ENCODE measurements around the gene LHFPL6.

The LHFPL6 gene

DNA sequence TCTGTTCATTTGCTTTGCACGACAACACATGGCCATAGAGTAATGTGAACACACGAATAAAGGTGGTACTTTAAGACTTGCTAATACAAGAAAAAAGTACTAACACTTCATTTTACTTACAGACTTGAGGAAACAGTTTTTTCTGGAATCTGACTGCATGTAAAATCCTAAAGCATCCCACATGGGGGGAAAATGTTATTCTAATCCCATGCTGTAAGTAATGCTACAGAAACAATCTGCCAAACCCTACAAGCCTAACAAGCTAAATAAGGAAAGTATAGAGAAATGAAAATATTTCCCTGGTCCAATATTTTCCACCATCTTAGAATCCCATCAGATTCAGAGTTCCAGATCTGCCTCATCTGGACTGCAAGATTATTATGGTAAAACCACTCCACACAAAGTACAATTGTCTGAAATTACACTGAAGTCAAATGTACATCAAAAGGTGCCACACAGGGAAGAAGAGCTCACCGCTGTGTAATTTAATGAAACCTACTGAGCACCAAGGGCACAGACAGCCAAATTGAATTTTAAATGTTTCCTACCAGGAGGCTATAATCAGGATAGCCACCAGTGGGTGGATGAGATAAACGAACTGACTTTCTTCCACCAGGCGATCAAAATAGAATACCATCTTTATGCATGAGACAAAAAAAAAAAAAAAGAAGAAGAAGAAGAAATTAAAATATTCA is 22.0 kb downstream of the LHFPL6 start:
- TF ChIP-seq ZNF274 (IDR thresholded peaks at IDR 0.05; ENCODE audit: low read depth, low read length): no peak
- H3K4me3 ChIP-seq (ENCODE audit: low read length): no peak overlapping the region

DNA sequence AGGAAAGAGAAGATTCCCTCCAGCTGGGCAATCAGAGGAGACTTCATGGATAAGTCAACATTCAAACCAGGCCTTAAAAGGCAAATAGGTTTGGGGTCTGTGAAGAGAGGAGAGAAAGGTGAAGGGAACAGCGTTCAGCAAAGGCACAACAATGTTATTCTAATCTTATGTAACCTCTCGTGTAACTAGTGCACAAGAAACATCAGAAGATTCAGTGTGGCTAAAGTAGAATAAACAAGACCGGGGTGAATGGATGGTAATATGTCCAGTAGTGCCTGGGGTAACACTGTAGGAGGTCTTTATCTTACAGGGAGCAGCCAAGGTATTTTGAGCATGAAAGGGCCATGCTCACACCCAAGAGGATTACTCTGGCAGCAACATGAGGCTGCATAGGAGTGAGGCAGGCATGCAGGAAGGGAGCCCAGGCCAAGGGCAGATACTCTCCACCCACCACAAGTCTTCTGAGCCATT is 24.1 kb downstream of the LHFPL6 start:
- TF ChIP-seq ZNF274 (IDR thresholded peaks at IDR 0.05; ENCODE audit: low read depth, low read length): no peak
- H3K4me3 ChIP-seq (ENCODE audit: low read length): no peak overlapping the region

DNA sequence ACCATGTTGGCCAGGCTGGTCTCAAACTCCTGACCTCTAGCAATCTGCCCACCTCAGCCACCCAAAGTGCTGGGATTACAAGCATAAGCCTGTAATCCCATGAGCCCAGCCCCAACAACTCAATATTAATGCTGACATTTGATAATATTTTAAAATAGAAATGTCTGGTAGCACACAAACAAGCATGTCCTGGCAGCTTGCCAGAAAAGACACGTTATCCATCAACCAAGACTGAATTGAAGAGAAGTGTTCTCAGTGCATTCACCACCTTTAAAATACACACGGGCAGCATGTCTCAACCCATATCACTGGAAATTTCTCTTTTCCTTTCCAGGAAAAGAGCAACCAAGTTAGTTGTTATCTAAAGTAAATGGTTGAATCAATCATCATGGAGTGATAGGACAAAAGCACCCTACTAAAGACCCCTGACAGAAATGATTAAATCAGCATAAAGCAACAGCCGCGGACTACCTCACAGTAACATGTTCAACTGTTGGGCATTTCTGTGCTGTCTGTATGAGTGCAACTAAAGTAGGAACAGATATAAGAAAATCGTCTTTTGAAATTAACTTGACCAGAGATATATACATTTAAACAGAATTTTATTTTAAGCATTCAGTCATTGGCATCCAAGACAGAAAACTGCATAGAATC is 25.0 kb downstream of the LHFPL6 start:
- no peak for TF ChIP-seq ZNF274 (IDR thresholded peaks at IDR 0.05; ENCODE audit: low read depth, low read length)
- no peak overlapping the region for H3K4me3 ChIP-seq (ENCODE audit: low read length)

DNA sequence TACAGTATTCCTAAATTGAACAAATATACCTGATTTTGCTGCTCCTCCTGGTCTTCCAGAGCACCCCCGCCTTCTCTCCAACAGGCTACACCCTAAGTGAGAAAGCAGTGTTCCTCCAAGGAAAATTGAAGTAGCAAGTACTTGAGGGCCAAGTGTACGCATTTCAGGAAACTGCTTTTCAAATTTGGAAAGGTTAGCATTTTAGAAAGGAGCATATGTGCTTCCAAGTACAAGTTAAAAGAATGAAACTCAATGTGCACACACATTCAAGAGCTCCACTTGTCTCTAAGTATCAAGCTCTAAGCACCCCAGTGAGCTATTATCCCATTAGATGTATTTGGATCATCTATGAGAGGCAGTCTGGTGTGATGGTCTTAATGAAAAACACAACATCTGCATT is 25.8 kb downstream of the LHFPL6 start:
- no peak overlapping the region for H3K4me3 ChIP-seq (ENCODE audit: low read length)
- no peak for TF ChIP-seq ZNF274 (IDR thresholded peaks at IDR 0.05; ENCODE audit: low read depth, low read length)

DNA sequence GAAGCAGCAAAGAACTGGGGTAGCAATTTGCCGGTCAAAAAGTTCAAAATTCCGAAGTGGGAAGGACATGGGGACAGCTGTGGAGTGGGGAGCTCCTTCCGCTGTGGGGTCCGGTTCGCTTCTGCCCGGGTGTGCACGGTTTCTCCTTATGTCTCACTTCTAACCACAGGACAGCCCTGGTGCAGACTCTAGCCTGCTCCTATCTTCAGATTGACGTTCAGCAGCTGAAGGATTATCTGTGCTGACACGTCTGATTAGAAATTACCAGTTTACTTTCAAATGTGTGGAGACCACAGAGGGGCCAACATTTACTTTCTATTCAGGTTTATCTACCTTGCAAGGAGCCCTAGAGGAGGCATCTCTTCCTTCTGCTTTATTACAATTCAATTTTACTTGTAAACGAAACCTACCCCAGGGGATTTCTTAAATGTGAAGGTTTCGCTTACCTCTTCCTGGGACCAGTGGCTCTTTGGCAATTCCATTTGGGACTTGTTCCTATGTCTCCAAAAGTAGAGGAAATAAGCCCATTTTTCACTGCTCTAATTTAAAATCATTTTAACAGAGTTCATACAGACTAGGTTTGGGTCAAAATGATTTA is 27.3 kb downstream of the LHFPL6 start:
- TF ChIP-seq ZNF274 (IDR thresholded peaks at IDR 0.05; ENCODE audit: low read depth, low read length): no peak
- H3K4me3 ChIP-seq (ENCODE audit: low read length): no peak overlapping the region

DNA sequence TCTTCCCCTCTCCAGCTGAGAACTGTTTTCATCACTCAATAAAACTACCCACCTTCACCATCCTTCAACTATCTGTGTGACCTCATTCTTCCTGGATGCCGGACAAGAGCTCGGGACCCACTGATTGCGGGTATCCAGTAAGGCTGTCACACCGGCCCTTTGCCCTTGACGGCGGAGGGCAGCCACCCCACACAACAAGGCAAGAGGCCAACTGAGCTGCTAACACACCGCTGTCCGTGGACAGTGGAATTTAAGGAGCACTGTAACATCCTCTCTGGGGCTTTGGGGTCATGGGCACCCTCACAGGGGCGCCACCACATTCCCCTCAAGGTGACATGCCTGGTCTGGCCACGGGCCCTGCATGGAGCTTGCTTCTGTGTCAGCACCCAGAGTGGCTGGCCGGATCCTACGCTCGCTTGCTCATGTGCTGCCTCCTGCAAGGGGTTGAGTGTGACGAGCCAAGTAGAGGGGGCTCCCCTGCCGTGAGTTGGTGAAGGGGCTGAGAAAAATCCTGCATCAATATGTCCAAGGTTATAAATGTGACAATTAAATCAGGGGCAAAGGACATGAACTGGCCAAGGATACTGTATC is 31.4 kb downstream of the LHFPL6 start:
- no peak overlapping the region for H3K4me3 ChIP-seq (ENCODE audit: low read length)
- TF ChIP-seq ZNF274 (IDR thresholded peaks at IDR 0.05; ENCODE audit: low read depth, low read length): no peak

DNA sequence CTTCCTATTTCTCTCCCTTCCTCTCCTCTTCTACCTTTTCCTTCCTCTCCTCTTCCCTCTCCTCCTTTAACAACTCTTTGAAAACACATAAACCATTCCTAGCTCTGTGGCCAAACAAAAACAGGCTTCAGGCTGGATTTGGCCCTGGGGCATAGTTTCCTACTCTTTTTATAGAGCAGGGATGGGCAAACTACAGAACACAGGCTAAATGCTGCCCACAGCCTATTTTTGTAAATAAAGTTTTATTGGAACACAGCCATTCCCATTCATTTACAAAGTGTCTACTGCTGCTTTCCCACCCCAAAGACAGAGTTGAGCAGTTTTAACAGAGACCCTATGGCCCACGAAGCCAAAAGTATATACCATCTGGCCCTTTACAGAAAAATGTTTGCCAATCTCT is 35.4 kb downstream of the LHFPL6 start:
- H3K4me3 ChIP-seq (ENCODE audit: low read length): no peak overlapping the region
- TF ChIP-seq ZNF274 (IDR thresholded peaks at IDR 0.05; ENCODE audit: low read depth, low read length): no peak

DNA sequence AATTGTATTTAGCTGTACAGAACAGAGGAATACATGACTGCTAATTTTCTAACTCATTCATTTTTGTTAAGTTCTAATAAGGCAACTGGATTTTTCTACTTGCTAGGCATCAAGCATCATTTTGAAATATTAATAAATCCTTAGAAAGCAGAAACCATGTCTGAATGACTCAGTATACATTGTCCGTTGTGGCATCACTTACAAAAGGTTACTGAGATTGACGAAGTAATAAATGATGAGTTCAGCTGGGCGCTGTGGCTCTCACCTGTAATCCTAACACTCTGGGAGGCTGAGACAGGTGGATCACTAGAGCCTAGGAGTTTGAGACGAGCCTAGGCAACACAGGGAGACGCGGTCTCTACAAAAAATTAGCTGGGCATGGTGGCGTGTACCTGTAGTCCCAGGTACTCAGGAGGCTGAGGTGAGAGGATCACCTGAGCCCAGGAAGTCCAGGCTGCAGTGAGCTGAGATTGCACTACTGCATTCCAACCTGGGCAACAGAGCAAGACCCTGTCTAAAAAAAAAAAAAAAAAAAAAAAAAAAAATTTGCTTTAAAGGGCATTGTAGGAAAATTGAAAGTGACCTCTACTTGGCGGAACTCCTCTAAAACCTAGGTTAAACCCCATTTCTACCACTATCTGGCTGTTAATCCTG is 36.6 kb downstream of the LHFPL6 start:
- TF ChIP-seq ZNF274 (IDR thresholded peaks at IDR 0.05; ENCODE audit: low read depth, low read length): no peak
- H3K4me3 ChIP-seq (ENCODE audit: low read length): no peak overlapping the region

DNA sequence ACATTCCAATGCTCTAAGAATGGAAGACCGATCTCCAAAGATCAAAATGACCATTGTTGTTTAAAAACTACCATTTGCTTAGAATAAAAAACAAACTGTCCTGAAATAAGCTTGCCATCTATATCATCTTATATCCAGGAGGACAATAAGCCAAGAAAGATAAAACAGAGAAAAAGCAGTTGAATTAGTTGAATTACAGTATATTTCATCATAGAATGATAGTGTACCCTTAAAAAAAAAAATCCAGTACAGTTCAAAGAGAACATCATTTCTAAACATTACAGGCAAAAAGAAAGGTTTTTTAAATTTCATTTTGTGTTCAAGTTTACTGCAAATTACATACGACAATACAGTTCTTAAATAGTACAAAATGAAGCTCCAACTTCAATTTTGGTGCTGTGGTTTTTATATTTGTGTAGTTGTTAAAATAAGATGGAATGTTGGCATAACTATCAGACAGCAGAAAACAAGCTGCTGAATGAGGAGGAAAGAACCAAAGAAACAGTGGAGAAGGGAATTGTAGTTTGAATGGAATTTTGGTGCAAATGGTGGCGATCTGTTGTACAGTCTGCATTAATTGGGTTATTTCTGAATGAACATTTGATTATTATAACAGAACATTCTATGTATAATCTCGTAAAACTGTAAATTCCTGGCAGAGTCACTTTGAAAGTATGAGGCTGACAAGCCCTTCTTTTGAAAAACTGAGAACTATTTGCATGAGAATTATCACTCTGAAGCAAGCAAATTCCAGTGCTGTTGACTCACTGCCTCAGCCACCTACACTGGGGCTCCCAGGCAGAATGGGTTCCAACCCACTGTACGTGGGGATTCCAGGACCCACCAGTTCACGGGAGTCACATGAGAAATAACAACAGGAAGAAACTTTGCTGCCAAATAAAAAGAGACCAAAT is 37.7 kb downstream of the LHFPL6 start:
- TF ChIP-seq ZNF274 (IDR thresholded peaks at IDR 0.05; ENCODE audit: low read depth, low read length): no peak
- H3K4me3 ChIP-seq (ENCODE audit: low read length): no peak overlapping the region

DNA sequence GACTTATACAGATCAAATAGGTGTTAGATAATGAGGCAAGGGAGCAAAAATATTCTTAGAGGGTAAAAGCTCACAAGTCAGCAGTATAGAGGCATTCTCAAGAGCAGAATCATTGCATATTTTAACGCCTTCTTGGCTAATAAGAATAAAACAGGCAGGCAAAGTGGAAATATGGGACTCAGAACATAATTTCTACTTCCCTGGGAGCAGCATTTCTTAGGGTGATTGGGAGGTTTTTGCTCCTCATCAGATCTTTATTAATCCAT is 39.6 kb downstream of the LHFPL6 start:
- TF ChIP-seq ZNF274 (IDR thresholded peaks at IDR 0.05; ENCODE audit: low read depth, low read length): no peak
- no peak overlapping the region for H3K4me3 ChIP-seq (ENCODE audit: low read length)

DNA sequence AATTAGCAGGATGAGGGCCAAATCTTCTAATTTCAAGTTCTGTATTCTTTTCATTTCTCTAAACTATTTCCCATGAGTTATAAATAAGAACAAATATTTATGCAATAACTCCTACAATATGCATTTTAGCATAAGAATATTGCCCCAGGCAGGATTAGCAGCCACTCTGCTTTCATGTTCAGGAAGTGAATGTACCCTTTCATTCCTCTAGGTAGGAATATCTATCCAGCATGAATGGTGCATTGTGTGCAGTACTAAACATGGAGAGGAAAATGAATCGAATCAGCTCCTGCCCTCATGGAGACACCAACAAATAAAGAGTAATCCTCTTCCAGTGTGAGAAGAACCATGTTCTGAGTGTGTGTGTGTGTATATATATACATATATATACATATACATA is 41.0 kb downstream of the LHFPL6 start:
- H3K4me3 ChIP-seq (ENCODE audit: low read length): no peak overlapping the region
- TF ChIP-seq ZNF274 (IDR thresholded peaks at IDR 0.05; ENCODE audit: low read depth, low read length): no peak

DNA sequence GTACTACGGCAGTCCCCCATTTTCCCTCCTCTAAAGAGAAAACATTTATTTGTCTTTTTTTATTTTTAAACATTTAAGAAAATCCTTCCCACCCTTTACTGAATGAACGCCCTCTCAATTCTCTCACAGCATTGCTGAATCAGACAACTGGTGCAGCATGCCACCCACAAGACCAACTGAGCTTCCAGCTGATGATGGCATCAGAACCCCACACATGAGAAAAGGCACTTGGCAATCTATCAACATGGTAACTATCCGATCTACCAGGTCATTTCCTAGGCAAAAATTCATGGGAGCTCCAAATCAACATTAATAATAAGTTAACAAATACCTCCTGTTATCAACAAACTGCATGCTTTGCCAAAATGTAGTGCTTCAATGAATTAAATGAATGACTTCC is 43.1 kb downstream of the LHFPL6 start:
- no peak for TF ChIP-seq ZNF274 (IDR thresholded peaks at IDR 0.05; ENCODE audit: low read depth, low read length)
- H3K4me3 ChIP-seq (ENCODE audit: low read length): no peak overlapping the region

DNA sequence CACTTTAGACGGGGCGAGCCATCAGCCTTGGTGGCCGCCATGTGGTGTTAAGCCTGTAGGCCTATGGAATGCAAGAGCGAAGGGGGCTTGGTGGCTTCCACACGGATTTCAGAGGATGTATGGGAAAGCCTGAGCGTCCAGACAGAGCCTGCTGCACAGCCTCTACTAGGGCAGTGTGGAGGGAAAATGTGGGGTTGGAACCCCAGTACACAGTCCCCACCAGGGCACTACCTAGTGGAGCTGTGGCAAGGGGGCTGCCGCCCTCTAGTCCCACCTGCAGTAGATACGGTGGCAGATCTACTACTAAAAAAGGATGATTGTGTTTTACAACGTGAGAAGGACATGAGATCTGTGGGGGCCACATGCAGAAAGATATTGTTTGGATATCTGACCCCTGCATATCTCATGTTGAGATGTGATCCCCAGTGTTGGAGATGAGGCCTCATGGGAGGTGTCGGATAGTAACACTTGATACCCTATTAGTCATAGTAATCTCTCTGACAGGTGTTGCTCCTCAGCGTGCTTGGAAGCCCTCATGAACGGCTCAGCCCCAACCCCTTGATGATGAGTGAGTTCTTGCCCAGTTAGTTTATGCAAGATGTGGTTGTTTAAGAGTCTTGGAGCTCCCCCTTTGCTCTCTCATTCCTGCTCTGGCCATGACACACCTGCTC is 45.6 kb downstream of the LHFPL6 start:
- no peak for TF ChIP-seq ZNF274 (IDR thresholded peaks at IDR 0.05; ENCODE audit: low read depth, low read length)
- H3K4me3 ChIP-seq (ENCODE audit: low read length): no peak overlapping the region

Data from GM08714 (cell line).